GM15510 (cell line): ENCODE data around the gene INPP5B.

Experiments used
- POLR2A ChIP-seq: IDR thresholded peaks from 3 replicates; pipeline ENCODE4 v1.6.1; 2011; ENCODE audit warnings: borderline replicate concordance; ENCODE audit not compliant: insufficient read length; ENCODE audit errors: extremely low read depth

Gene INPP5B

GRCh38 chr1:37926038-37926924, 20.6 kb downstream of the INPP5B start:
- TF ChIP-seq POLR2A = no peak

- TF ChIP-seq POLR2A = no peak
Measured at GRCh38 chr1:37925316-37925715, 21.5 kb downstream of the INPP5B start.

GRCh38 chr1:37923551-37923889, 23.3 kb downstream of the INPP5B start:
- no peak for TF ChIP-seq POLR2A

GRCh38 chr1:37922767-37923550, 23.9 kb downstream of the INPP5B start:
- TF ChIP-seq POLR2A = no peak

- no peak for TF ChIP-seq POLR2A
Measured at GRCh38 chr1:37919277-37919676, 27.6 kb downstream of the INPP5B start.

GRCh38 chr1:37915476-37916093, 31.3 kb downstream of the INPP5B start:
- TF ChIP-seq POLR2A = no peak

- no peak for TF ChIP-seq POLR2A
Measured at GRCh38 chr1:37914719-37915475, 32.0 kb downstream of the INPP5B start.

GRCh38 chr1:37905727-37906126, 41.1 kb downstream of the INPP5B start:
- no peak for TF ChIP-seq POLR2A

GRCh38 chr1:37902983-37903382, 43.9 kb downstream of the INPP5B start:
- no peak for TF ChIP-seq POLR2A

GRCh38 chr1:37901893-37902225, 45.0 kb downstream of the INPP5B start:
- no peak for TF ChIP-seq POLR2A

GRCh38 chr1:37901191-37901892, 45.5 kb downstream of the INPP5B start:
- TF ChIP-seq POLR2A = no peak

GRCh38 chr1:37893673-37894072, 53.2 kb downstream of the INPP5B start:
- TF ChIP-seq POLR2A = no peak

- TF ChIP-seq POLR2A = no peak
Measured at GRCh38 chr1:37892151-37893047, 54.5 kb downstream of the INPP5B start.
